Left ventricle myocardium inferior (tissue), 1 donor: ENCODE results near the gene LHX5. TPM values are rescaled to one million over a fixed set of nuclear protein-coding genes. Genes with fewer than 3 reads are reported as not detected.

ENCODE experiments used
- DNase-seq: peaks from one replicate; pipeline ENCODE4 v3.0.0-alpha.2; 2020
- H3K27ac ChIP-seq: fragments of 200-600 bp; replicated peaks from 2 replicates; pipeline ENCODE4 v1.8.0; 2021
- H3K27me3 ChIP-seq: fragments of 200-600 bp; 2 replicates; pipeline ENCODE4 v1.8.0; 2021; ENCODE audit warnings: low read depth
- H3K36me3 ChIP-seq: fragments of 200-600 bp; 2 replicates; pipeline ENCODE4 v1.8.0; 2021
- H3K4me1 ChIP-seq: fragments of 200-600 bp; 2 replicates; pipeline ENCODE4 v1.8.0; 2021
- H3K4me3 ChIP-seq: fragments of 200-600 bp; 2 replicates; pipeline ENCODE4 v1.8.0; 2021; ENCODE audit warnings: mild to moderate bottlenecking, moderate library complexity
- H3K9me3 ChIP-seq: fragments of 200-600 bp; replicated peaks from 2 replicates; pipeline ENCODE4 v1.8.0; 2021
- CTCF ChIP-seq: fragments of 200-600 bp; IDR thresholded peaks from 2 replicates; pipeline ENCODE4 v1.8.0; 2021; ENCODE audit warnings: antibody characterized with exemption, mild to moderate bottlenecking, borderline replicate concordance
- intact Hi-C: fragments of 100-400 bp; cut with micrococcal nuclease; formaldehyde crosslinking; loops from one replicate; pipeline ENCODE4 v1.11.0; 2022
- total RNA-seq: library from RNA; stranded (reverse); fragmentation: NEBNext Ultra II Directional; extraction: Animal tissue kit (Norgen Biotek cat#: 25700); gene quantifications from one replicate; pipeline ENCODE4 v1.2.1, GENCODE V29; 2021
- donor health status: DM: no; HTN: yes; CAD: no; lungs with severe emphysema.

Gene LHX5
- total RNA-seq, 1 donor from 2014 or later = not detected

GRCh38 chr12:113439606-113440030 is 32.1 kb downstream of the LHX5 start:
- no peak overlapping the region for H3K27ac ChIP-seq
- H3K36me3 ChIP-seq = no peaks in the 10 kb centered on the region
- no peak for DNase-seq
- no peaks in the 10 kb centered on the region for H3K4me1 ChIP-seq
- peak; percentile 70 for TF ChIP-seq CTCF
- H3K9me3 ChIP-seq = no peaks in the 10 kb centered on the region
- peaks cover 50% of the 10 kb centered on the region for H3K27me3 ChIP-seq
- intact Hi-C loops = no loop called here
- H3K4me3 ChIP-seq = no peak overlapping the region

- H3K27ac ChIP-seq = no peak overlapping the region
- no peaks in the 10 kb centered on the region for H3K9me3 ChIP-seq
- no peaks in the 10 kb centered on the region for H3K4me1 ChIP-seq
- H3K36me3 ChIP-seq = no peaks in the 10 kb centered on the region
- peaks cover 46% of the 10 kb centered on the region for H3K27me3 ChIP-seq
- no peak for DNase-seq
- H3K4me3 ChIP-seq = no peak overlapping the region
- intact Hi-C loops = no loop called here
- TF ChIP-seq CTCF = no peak
Observed at GRCh38 chr12:113439301-113439597, 32.4 kb downstream of the LHX5 start.

- H3K27ac ChIP-seq = no peak overlapping the region
- no peak for DNase-seq
- no peaks in the 10 kb centered on the region for H3K9me3 ChIP-seq
- H3K4me3 ChIP-seq = no peak overlapping the region
- no peaks in the 10 kb centered on the region for H3K4me1 ChIP-seq
- no peaks in the 10 kb centered on the region for H3K36me3 ChIP-seq
- intact Hi-C loops = no loop called here
- TF ChIP-seq CTCF = no peak
- H3K27me3 ChIP-seq = peaks cover 41% of the 10 kb centered on the region
Observed at GRCh38 chr12:113438523-113439300, 33.0 kb downstream of the LHX5 start.

DNA sequence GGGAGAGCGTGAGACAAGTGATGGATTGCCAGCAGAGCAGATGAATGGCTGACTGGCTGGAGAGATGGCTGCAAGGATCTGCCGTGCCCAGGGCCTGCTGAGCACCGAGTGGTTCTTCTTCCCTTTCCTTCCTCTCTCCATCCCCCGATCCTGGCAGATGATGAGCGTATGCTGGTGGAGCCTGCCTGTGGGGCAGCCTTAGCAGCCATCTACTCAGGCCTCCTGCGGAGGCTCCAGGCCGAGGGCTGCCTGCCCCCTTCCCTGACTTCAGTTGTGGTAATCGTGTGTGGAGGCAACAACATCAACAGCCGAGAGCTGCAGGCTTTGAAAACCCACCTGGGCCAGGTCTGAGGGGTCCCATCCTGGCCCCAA is 34.0 kb downstream of the LHX5 start:
- intact Hi-C loops = no loop called here
- Histone ChIP-seq H3K27ac (no peak overlapping the region), H3K4me1 (no peaks in the 10 kb centered on the region), H3K4me3 (no peak overlapping the region), H3K36me3 (no peaks in the 10 kb centered on the region), H3K9me3 (no peaks in the 10 kb centered on the region), H3K27me3 (peaks cover 31% of the 10 kb centered on the region)
- DNase-seq = no peak
- no peak for TF ChIP-seq CTCF

DNA sequence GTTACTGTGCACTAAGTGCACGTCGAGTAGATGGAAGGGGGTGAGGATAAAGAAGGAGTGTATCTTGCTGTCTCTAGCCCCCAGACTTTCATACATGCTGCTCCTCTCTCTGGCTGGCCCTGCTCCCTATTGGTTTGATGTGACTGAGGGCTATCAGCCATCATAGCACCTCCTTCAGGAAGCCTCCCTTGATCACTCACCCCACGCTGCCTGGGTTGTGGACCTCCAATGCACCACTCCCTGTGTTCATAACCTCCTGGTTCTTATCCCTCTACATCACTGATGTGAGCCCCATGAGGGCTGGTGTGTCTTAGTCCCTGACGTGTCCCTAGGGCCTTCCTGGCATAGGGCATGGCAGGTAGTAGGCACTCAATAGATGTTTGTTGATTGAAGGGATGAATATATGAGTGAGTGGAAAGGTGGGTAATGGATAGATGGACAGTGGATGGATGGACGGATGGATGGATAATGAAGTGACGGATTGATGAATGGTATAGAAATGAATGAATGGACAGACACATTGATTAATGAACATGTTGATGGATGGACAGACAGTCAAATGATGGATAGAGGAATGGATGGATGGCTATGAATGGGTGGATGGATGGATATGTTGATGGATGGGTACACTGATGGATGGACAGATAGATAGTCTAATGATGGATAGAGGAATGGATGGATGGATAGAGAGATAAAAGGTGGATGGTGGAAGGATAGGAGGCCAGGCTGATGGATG is 34.5 kb downstream of the LHX5 start:
- TF ChIP-seq CTCF = no peak
- H3K27me3 ChIP-seq = peaks cover 25% of the 10 kb centered on the region
- no peak overlapping the region for H3K4me3 ChIP-seq
- intact Hi-C loops = no loop called here
- no peaks in the 10 kb centered on the region for H3K4me1 ChIP-seq
- H3K9me3 ChIP-seq = no peaks in the 10 kb centered on the region
- no peak for DNase-seq
- H3K36me3 ChIP-seq = no peaks in the 10 kb centered on the region
- H3K27ac ChIP-seq = no peak overlapping the region
